MM.1S (cell line): ENCODE results near the gene ANKMY2.
"Not testable (repeated sequence)": the region's sequence is repeated elsewhere in the genome, so short reads cannot be mapped to it uniquely, and the experiment has no call there.

Source experiments
- DNase-seq: peaks from one replicate; pipeline ENCODE4 v3.0.0-alpha.2; 2015
- H2AFZ ChIP-seq: fragments of 300-600 bp; sonication (generic); 2 replicates; pipeline ENCODE4 v1.6.0; 2016; ENCODE audit warnings: antibody characterized with exemption, low read length
- H3F3A ChIP-seq: fragments of 300-600 bp; sonication (generic); 2 replicates; pipeline ENCODE4 v1.6.1; 2016; ENCODE audit warnings: mild to moderate bottlenecking, antibody characterized with exemption, low read length, moderate library complexity, mixed read lengths; ENCODE audit not compliant: insufficient read depth
- H3K27ac ChIP-seq: fragments of 300-600 bp; sonication (generic); 2 replicates; pipeline ENCODE4 v1.5.1; 2016; ENCODE audit warnings: mild to moderate bottlenecking, low read length
- H3K27me3 ChIP-seq: fragments of 300-600 bp; sonication (generic); replicated peaks from 2 replicates; pipeline ENCODE4 v1.6.0; 2016; ENCODE audit warnings: low read length; ENCODE audit not compliant: insufficient read depth
- H3K36me3 ChIP-seq: fragments of 300-600 bp; sonication (generic); replicated peaks from 2 replicates; pipeline ENCODE4 v1.6.1; 2016; ENCODE audit warnings: mild to moderate bottlenecking, low read length, mixed read lengths; ENCODE audit not compliant: insufficient read depth
- H3K4me1 ChIP-seq: fragments of 300-600 bp; sonication (generic); 2 replicates; pipeline ENCODE4 v1.6.1; 2016; ENCODE audit warnings: low read length, mixed read lengths
- H3K4me2 ChIP-seq: fragments of 300-600 bp; sonication (generic); 2 replicates; pipeline ENCODE4 v1.6.0; 2016; ENCODE audit warnings: low read depth, low read length
- H3K4me3 ChIP-seq: fragments of 300-600 bp; sonication (generic); 2 replicates; pipeline ENCODE4 v1.5.1; 2016; ENCODE audit warnings: low read length, mixed read lengths
- H3K79me2 ChIP-seq: fragments of 300-600 bp; sonication (generic); 2 replicates; pipeline ENCODE4 v1.6.1; 2016; ENCODE audit warnings: mixed run types, low read length, mixed read lengths
- H3K9ac ChIP-seq: fragments of 300-600 bp; sonication (generic); 2 replicates; pipeline ENCODE4 v1.6.1; 2016; ENCODE audit warnings: low read length, mixed read lengths
- H3K9me2 ChIP-seq: fragments of 300-600 bp; sonication (generic); replicated peaks from 2 replicates; pipeline ENCODE4 v1.6.1; 2016; ENCODE audit warnings: mild to moderate bottlenecking, low read length, mixed read lengths; ENCODE audit not compliant: insufficient read depth
- H3K9me3 ChIP-seq: fragments of 300-600 bp; sonication (generic); replicated peaks from 2 replicates; pipeline ENCODE4 v1.6.1; 2016; ENCODE audit warnings: mild to moderate bottlenecking, low read length, mixed read lengths; ENCODE audit not compliant: insufficient read depth
- H4K20me1 ChIP-seq: fragments of 300-600 bp; sonication (generic); 2 replicates; pipeline ENCODE4 v1.6.1; 2016; ENCODE audit warnings: mild to moderate bottlenecking, low read length, moderate library complexity, mixed read lengths; ENCODE audit not compliant: insufficient read depth
- CTCF ChIP-seq: fragments of 300-600 bp; sonication (generic); IDR thresholded peaks from 2 replicates; pipeline ENCODE4 v1.5.1; 2016; ENCODE audit warnings: antibody characterized with exemption, low read length, mixed read lengths
- EZH2 ChIP-seq: fragments of 300-600 bp; sonication (generic); optimal IDR thresholded peaks from 2 replicates; pipeline ENCODE3; 2017; ENCODE audit warnings: low read depth, mild to moderate bottlenecking, antibody characterized with exemption, low read length, mixed read lengths
- EZH2phosphoT487 ChIP-seq: fragments of 300-600 bp; sonication (generic); IDR thresholded peaks from 2 replicates; pipeline ENCODE4 v1.6.1; 2018; ENCODE audit warnings: antibody characterized with exemption, low read length

The ANKMY2 gene

GRCh38 chr7:16684935-16685334 is 39.4 kb upstream of the ANKMY2 start:
- Histone ChIP-seq H2AFZ (no peak overlapping the region), H3K4me3 (no peak overlapping the region), H3K27me3 (no peaks in the 10 kb centered on the region), H3K36me3 (no peaks in the 10 kb centered on the region; the same call in 1 of the 2 replicates), H3K79me2 (no peaks in the 10 kb centered on the region), H3K27ac (no peak overlapping the region), H3K4me1 (no peaks in the 10 kb centered on the region), H3K9me2 (no peaks in the 10 kb centered on the region), H4K20me1 (no peaks in the 10 kb centered on the region), H3K9me3 (no peaks in the 10 kb centered on the region), H3F3A (no peaks in the 10 kb centered on the region), H3K4me2 (no peak overlapping the region), H3K9ac (no peak overlapping the region)
- DNase-seq, result no peak
- no peak for TF ChIP-seq EZH2
- no peak for TF ChIP-seq CTCF
- no peak for TF ChIP-seq EZH2phosphoT487

GRCh38 chr7:16678645-16679566 is 33.4 kb upstream of the ANKMY2 start:
- DNase-seq, H4K20me1 ChIP-seq, H3K27ac ChIP-seq, H3K4me3 ChIP-seq, H3K27me3 ChIP-seq, H3K9me3 ChIP-seq, H3K79me2 ChIP-seq, H3K4me2 ChIP-seq, H3K4me1 ChIP-seq, H3K9me2 ChIP-seq, H3K36me3 ChIP-seq, H2AFZ ChIP-seq, H3K9ac ChIP-seq, H3F3A ChIP-seq: not testable (repeated sequence)

DNA sequence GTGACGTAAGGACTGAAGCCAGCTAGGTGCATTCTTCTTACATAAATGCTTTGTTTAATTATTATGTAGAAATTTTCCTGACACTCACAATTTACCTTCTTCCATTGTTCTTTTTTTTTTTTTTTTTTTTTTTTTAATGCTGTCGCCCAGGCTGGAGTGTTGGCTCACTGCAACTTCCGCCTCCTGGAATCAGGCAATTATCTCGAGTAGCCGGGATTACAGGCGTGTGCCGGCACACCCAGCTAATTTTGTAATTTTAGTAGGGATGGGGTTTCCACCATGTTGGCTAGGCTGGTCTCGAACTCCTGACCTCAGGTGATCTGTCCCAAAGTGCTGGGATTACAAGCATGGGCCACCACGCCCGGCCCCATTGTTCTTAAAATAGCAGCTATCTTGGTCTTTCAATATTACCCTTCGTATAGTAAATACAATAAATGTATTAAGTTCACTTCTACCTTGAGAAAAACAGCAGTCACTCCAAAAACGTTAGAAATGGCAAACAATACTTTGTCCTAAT is 32.5 kb upstream of the ANKMY2 start:
- Histone ChIP-seq H3K27ac (no peak overlapping the region), H3K36me3 (no peaks in the 10 kb centered on the region; the same call in 1 of the 2 replicates), H3K9ac (no peak overlapping the region), H3K9me3 (no peaks in the 10 kb centered on the region), H3F3A (no peaks in the 10 kb centered on the region), H3K27me3 (no peaks in the 10 kb centered on the region), H3K4me1 (no peaks in the 10 kb centered on the region), H3K9me2 (no peaks in the 10 kb centered on the region), H2AFZ (no peak overlapping the region), H4K20me1 (no peaks in the 10 kb centered on the region), H3K4me3 (no peak overlapping the region), H3K4me2 (no peak overlapping the region), H3K79me2 (0 out of 2 replicates have a peak, but pooled peaks cover 4% of the 10 kb centered on the region)
- DNase-seq, result no peak
- TF ChIP-seq CTCF, result no peak
- no peak for TF ChIP-seq EZH2
- no peak for TF ChIP-seq EZH2phosphoT487

GRCh38 chr7:16675277-16675676 is 29.7 kb upstream of the ANKMY2 start:
- Histone ChIP-seq H3K36me3 (no peaks in the 10 kb centered on the region; the same call in 1 of the 2 replicates), H3K79me2 (peaks cover 29% of the 10 kb centered on the region), H3K9me3 (no peaks in the 10 kb centered on the region), H3K27me3 (no peaks in the 10 kb centered on the region), H4K20me1 (0 out of 2 replicates have a peak, but pooled peaks cover 4% of the 10 kb centered on the region), H2AFZ (no peak overlapping the region), H3K4me2 (no peak overlapping the region), H3K4me1 (0 out of 2 replicates have a peak, but pooled peaks cover 4% of the 10 kb centered on the region), H3K27ac (no peak overlapping the region), H3K9ac (no peak overlapping the region), H3F3A (no peaks in the 10 kb centered on the region), H3K4me3 (no peak overlapping the region), H3K9me2 (no peaks in the 10 kb centered on the region)
- DNase-seq, result no peak
- TF ChIP-seq EZH2 (no peak), CTCF (no peak), EZH2phosphoT487 (no peak)
